Astrocyte (in vitro differentiated cells and primary cell): ENCODE data around the gene ROR2. TPM values are rescaled to one million over a fixed set of nuclear protein-coding genes. Genes with fewer than 3 reads are reported as not detected.

Source experiments
- DNase-seq: peaks from one replicate; pipeline ENCODE4 v3.0.0-alpha.2; 2010; ENCODE audit warnings: low read depth
- FAIRE-seq: peaks from 2 replicates; lab custom pipeline; 2011; peaks lifted over from hg19 to GRCh38; lab: Jason Lieb, UNC
- H2AFZ ChIP-seq: 2 replicates; pipeline ENCODE4 v1.6.0; 2012; ENCODE audit warnings: low read depth, low read length, inconsistent platforms
- H3K27ac ChIP-seq: 2 replicates; pipeline ENCODE4 v1.5.1; 2011; ENCODE audit warnings: low read depth, low read length, inconsistent platforms
- H3K27me3 ChIP-seq: 2 replicates; pipeline ENCODE4 v1.6.0; 2011; ENCODE audit warnings: low read length, inconsistent platforms; ENCODE audit not compliant: insufficient read depth
- H3K36me3 ChIP-seq: 2 replicates; pipeline ENCODE4 v1.5.1; 2011; ENCODE audit warnings: low read length, inconsistent platforms; ENCODE audit not compliant: insufficient read depth
- H3K4me1 ChIP-seq: 2 replicates; pipeline ENCODE4 v1.5.1; 2011; ENCODE audit warnings: low read length, inconsistent platforms; ENCODE audit not compliant: insufficient read depth
- H3K4me2 ChIP-seq: 2 replicates; pipeline ENCODE4 v1.6.0; 2012; ENCODE audit warnings: low read length, inconsistent platforms
- H3K4me3 ChIP-seq: 2 replicates; pipeline ENCODE4 v1.5.1; 2011; ENCODE audit warnings: low read depth, mild to moderate bottlenecking, low read length, inconsistent platforms; ENCODE audit not compliant: insufficient read depth
- H3K79me2 ChIP-seq: 2 replicates; pipeline ENCODE4 v1.6.0; 2012; ENCODE audit warnings: mild to moderate bottlenecking, low read length, inconsistent platforms; ENCODE audit not compliant: insufficient read depth
- H3K9ac ChIP-seq: 2 replicates; pipeline ENCODE4 v1.6.0; 2012; ENCODE audit warnings: mild to moderate bottlenecking, low read length, inconsistent platforms
- H3K9me3 ChIP-seq: 2 replicates; pipeline ENCODE4 v1.5.1; 2012; ENCODE audit warnings: low read depth, mild to moderate bottlenecking, low read length, inconsistent platforms; ENCODE audit not compliant: insufficient read depth
- H4K20me1 ChIP-seq: 2 replicates; pipeline ENCODE4 v1.6.0; 2012; ENCODE audit warnings: low read length, inconsistent platforms; ENCODE audit not compliant: insufficient read depth
- H3K27ac Mint-ChIP-seq: one replicate; pipeline ENCODE4 v1.8.0; 2021; ENCODE audit warnings: mild to moderate bottlenecking, mixed read lengths; ENCODE audit not compliant: unreplicated experiment
- H3K27me3 Mint-ChIP-seq: one replicate; pipeline ENCODE4 v1.8.0; 2021; ENCODE audit warnings: low read depth, mixed read lengths; ENCODE audit not compliant: unreplicated experiment
- H3K36me3 Mint-ChIP-seq: one replicate; pipeline ENCODE4 v1.8.0; 2021; ENCODE audit warnings: low read depth, mixed read lengths; ENCODE audit not compliant: unreplicated experiment
- H3K4me1 Mint-ChIP-seq: one replicate; pipeline ENCODE4 v1.8.0; 2021; ENCODE audit warnings: low read depth, mixed read lengths; ENCODE audit not compliant: unreplicated experiment
- H3K4me3 Mint-ChIP-seq: one replicate; pipeline ENCODE4 v1.8.0; 2021; ENCODE audit warnings: mild to moderate bottlenecking, moderate library complexity, mixed read lengths; ENCODE audit not compliant: unreplicated experiment
- H3K9me3 Mint-ChIP-seq: one replicate; pipeline ENCODE4 v1.8.0; 2021; ENCODE audit warnings: mild to moderate bottlenecking, mixed read lengths; ENCODE audit not compliant: unreplicated experiment
- EZH2 ChIP-seq: IDR thresholded peaks from 2 replicates; pipeline ENCODE4 v1.6.1; 2012; ENCODE audit warnings: mild to moderate bottlenecking, low read length, inconsistent platforms; ENCODE audit not compliant: insufficient read depth
- total RNA-seq: library from RNA; stranded (reverse); gene quantifications from 2 replicates; pipeline ENCODE4 v1.2.1, GENCODE V29; 2021
- TF ChIP-seq, protein P1 (sequence below): IDR thresholded peaks from 2 replicates; pipeline ENCODE4 v1.5.1; 2011; ENCODE audit warnings: low read depth, mild to moderate bottlenecking, inconsistent platforms, low read length, moderate library complexity; ENCODE audit not compliant: insufficient read depth

ROR2 gene
- total RNA-seq, 1 donor from 2014 or later = 4.9 TPM

DNA sequence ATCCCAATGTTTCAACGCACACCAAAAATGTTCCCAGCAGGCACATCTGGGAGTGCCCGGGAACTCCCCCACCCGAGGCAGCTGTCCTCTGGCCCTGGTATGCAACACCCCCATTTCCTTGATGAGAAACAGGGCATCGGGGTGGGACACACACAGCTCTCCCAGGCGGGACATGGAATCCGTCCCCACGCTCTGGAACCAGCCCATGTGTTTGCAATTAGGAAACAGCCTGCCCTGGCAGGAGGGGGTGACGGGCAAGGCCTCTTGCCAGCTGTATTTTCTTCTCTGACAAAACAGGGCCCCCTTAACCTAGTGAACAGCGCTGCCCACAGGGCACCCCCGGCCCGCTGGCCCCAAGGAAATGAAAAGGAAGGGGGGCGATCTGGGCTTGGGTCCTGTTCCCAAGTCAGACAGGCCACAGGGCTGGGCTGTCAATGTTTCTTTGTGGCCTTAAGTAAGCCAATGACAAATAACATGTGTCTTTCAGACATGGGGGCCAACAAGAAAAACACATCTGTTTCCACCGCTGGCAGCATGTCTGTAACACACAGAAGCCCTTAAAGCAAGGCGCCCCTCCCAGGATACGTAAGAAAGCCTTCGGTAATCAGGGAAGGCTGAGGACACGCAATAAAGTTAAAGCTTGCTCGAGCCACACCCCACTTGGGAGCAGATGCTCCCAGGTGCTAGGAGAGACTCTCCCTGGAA is 125.3 kb downstream of the ROR2 start:
- peaks cover 4% of the 10 kb centered on the region for H3K4me1 Mint-ChIP-seq
- H3K27me3 Mint-ChIP-seq = peaks cover 3% of the 10 kb centered on the region
- no peak for TF ChIP-seq EZH2
- TF ChIP-seq, protein P1, sequence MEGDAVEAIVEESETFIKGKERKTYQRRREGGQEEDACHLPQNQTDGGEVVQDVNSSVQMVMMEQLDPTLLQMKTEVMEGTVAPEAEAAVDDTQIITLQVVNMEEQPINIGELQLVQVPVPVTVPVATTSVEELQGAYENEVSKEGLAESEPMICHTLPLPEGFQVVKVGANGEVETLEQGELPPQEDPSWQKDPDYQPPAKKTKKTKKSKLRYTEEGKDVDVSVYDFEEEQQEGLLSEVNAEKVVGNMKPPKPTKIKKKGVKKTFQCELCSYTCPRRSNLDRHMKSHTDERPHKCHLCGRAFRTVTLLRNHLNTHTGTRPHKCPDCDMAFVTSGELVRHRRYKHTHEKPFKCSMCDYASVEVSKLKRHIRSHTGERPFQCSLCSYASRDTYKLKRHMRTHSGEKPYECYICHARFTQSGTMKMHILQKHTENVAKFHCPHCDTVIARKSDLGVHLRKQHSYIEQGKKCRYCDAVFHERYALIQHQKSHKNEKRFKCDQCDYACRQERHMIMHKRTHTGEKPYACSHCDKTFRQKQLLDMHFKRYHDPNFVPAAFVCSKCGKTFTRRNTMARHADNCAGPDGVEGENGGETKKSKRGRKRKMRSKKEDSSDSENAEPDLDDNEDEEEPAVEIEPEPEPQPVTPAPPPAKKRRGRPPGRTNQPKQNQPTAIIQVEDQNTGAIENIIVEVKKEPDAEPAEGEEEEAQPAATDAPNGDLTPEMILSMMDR = no peak
- DNase-seq (no peak), FAIRE-seq (no peak)
- peaks cover 26% of the 10 kb centered on the region for H3K27me3 ChIP-seq
- no peak overlapping the region for H3K27ac ChIP-seq
- no peak overlapping the region for H3K9ac ChIP-seq
- H3K27ac Mint-ChIP-seq = no peak overlapping the region
- peaks cover 4% of the 10 kb centered on the region for H3K36me3 Mint-ChIP-seq
- H3K4me2 ChIP-seq = no peak overlapping the region
- H3K9me3 Mint-ChIP-seq = peaks cover 8% of the 10 kb centered on the region
- peak overlapping the region; percentile 31 for H3K4me3 Mint-ChIP-seq
- no peaks in the 10 kb centered on the region for H3K79me2 ChIP-seq
- no peak overlapping the region for H2AFZ ChIP-seq
- peaks cover 5% of the 10 kb centered on the region for H3K9me3 ChIP-seq
- H3K4me3 ChIP-seq = no peak overlapping the region
- no peaks in the 10 kb centered on the region for H3K36me3 ChIP-seq
- no peaks in the 10 kb centered on the region for H3K4me1 ChIP-seq
- H4K20me1 ChIP-seq = no peaks in the 10 kb centered on the region

DNA sequence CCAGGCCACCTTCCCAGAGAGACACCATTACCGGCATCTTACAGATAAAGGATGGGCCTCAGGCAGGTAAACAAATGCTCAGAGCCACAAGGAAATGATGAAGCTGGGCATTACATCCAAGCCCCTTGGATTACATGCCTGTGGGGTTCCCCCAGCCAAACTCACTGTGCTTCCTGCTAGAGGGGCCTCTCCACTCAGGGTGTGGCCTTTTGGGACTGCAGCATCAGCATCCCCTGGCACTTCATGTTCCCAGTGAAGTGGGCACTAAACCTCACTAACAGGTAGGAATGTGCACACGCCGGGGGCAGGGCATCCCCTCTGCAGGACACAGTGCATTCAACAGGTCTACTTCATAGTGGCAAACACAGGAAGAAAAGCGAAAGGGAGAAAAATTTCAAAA is 125.9 kb downstream of the ROR2 start:
- Histone ChIP-seq H3K4me2 (no peak overlapping the region), H3K27me3 (peaks cover 32% of the 10 kb centered on the region), H3K27ac (no peak overlapping the region), H3K4me1 (no peaks in the 10 kb centered on the region), H4K20me1 (no peaks in the 10 kb centered on the region), H3K36me3 (no peaks in the 10 kb centered on the region), H3K9me3 (peaks cover 5% of the 10 kb centered on the region), H3K4me3 (no peak overlapping the region), H3K9ac (no peak overlapping the region), H3K79me2 (no peaks in the 10 kb centered on the region), H2AFZ (no peak overlapping the region)
- Mint-ChIP-seq H3K4me1 (peaks cover 4% of the 10 kb centered on the region), H3K4me3 (no peak overlapping the region), H3K9me3 (peaks cover 8% of the 10 kb centered on the region), H3K36me3 (peaks cover 4% of the 10 kb centered on the region), H3K27me3 (peaks cover 3% of the 10 kb centered on the region), H3K27ac (no peak overlapping the region)
- FAIRE-seq (no peak), DNase-seq (no peak)
- TF ChIP-seq, protein P1 = no peak
- TF ChIP-seq EZH2 = no peak
